ENCODE data around the gene PHTF1.

DNA sequence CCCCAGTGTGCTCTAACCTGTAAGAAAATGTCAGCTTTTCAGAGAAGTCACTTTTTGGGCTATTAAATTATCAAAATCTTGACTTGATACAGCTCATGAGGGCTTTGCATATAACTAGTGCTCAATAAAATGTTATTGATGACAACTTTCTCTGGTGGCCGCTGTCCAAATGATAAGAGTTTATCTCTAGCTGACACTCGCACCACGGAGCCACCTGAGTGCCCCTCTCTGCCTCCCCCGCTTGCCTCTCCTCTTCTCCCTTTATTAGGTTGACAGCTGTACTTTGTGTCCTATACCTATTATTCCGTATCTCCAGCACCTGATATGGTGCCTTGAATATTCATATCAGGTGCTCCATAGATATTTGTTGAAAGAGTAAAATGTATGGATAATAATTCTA lies 82.8 kb downstream of the PHTF1 start:
- TF ChIP-seq, protein P1, sequence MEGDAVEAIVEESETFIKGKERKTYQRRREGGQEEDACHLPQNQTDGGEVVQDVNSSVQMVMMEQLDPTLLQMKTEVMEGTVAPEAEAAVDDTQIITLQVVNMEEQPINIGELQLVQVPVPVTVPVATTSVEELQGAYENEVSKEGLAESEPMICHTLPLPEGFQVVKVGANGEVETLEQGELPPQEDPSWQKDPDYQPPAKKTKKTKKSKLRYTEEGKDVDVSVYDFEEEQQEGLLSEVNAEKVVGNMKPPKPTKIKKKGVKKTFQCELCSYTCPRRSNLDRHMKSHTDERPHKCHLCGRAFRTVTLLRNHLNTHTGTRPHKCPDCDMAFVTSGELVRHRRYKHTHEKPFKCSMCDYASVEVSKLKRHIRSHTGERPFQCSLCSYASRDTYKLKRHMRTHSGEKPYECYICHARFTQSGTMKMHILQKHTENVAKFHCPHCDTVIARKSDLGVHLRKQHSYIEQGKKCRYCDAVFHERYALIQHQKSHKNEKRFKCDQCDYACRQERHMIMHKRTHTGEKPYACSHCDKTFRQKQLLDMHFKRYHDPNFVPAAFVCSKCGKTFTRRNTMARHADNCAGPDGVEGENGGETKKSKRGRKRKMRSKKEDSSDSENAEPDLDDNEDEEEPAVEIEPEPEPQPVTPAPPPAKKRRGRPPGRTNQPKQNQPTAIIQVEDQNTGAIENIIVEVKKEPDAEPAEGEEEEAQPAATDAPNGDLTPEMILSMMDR (IDR thresholded peaks at IDR 0.05), result no peak
- no peak for TF ChIP-seq EZH2 (IDR thresholded peaks at IDR 0.05; ENCODE audit: borderline replicate concordance, insufficient read depth, low read depth, low read length, poor library complexity, severe bottlenecking)
